Measurements from ENCODE around the gene PTGS1.

DNA sequence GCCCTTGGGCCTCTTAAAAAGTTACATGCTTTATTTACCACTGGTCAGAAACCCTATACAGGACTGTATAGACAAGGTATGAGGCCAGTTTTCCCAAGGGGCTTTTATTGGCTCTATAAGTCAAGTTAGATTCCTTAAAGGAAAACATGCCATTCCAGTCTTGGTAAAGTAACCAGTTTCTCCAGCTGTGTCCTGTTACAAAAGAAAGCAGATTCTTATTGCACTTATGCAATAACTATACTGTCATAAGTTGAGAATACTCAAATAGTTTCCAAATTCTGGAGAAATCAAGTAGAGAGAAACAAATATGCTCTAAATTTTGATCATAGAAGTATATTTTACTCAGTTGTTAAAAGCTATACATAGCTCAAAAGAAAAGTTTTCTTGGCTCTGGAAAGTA is 47.2 kb downstream of the PTGS1 start:
- TF ChIP-seq CTCF (conservative IDR thresholded peaks at IDR 0.05) (no peak), ZFX (IDR thresholded peaks at IDR 0.05) (no peak)
